GM12878 (cell line): Measurements from ENCODE around the gene LSAMP. TPM values are rescaled to one million over a fixed set of nuclear protein-coding genes. Genes with fewer than 3 reads are reported as not detected.

Experiments
- ATAC-seq: fragments of 200-7000 bp; cut with Tn5 transposase; 3 replicates; pipeline ENCODE4 v1.9.1; 2020; ENCODE audit warnings: mild to moderate bottlenecking, moderate library complexity
- BruUV-seq: library from RNA; stranded (reverse); fragments of 400-500 nt; replicated peaks from 2 replicates; lab custom pipeline; 2021; lab: Mats Ljungman, UMichigan
- CTCF ChIA-PET: fragments of 300-600 bp; sonication (Branson Sonifier 250); formaldehyde crosslinking; extraction: SDS; loops from one replicate; lab custom pipeline; 2021; ENCODE audit warnings: inconsistent platforms; lab: Yijun Ruan, JAX
- POLR2A ChIA-PET: fragments of 350-600 bp; formaldehyde crosslinking; extraction: SDS; loops from one replicate; lab custom pipeline; 2021; ENCODE audit warnings: inconsistent platforms; lab: Charles Lee
- RAD21 ChIA-PET: fragments of 300-600 bp; sonication (Branson Sonifier 250); formaldehyde crosslinking; loops from one replicate; lab custom pipeline; 2023; ENCODE audit warnings: antibody characterized with exemption; ENCODE audit not compliant: unreplicated experiment; lab: Charles Lee
- SMC1A ChIA-PET: fragments of 300-600 bp; sonication (Branson Sonifier 250); formaldehyde crosslinking; loops from one replicate; lab custom pipeline; 2023; ENCODE audit not compliant: unreplicated experiment, uncharacterized antibody; lab: Charles Lee
- DNase-seq: peaks from one replicate; pipeline ENCODE4 v3.0.0-alpha.2; 2011; ENCODE audit warnings: low read depth, low spot score
- FAIRE-seq: peaks from 3 replicates; lab custom pipeline; 2011; peaks lifted over from hg19 to GRCh38; lab: Jason Lieb, UNC
- H2AFZ ChIP-seq: 2 replicates; pipeline ENCODE4 v1.6.0; 2011; ENCODE audit warnings: low read depth, low read length, control low read depth; ENCODE audit not compliant: control insufficient read depth
- H3K27ac ChIP-seq: 2 replicates; pipeline ENCODE4 v1.5.1; 2011; ENCODE audit warnings: control low read depth; ENCODE audit not compliant: control insufficient read depth, insufficient read depth
- H3K27me3 ChIP-seq, 2 experiments: replicated peaks in 1 of 2; 2 replicates each; pipeline versions ENCODE4 v1.6.0 to v1.6.1; 2011; ENCODE audit warnings: low read length in 1 of 2; ENCODE audit not compliant: control insufficient read depth in 2 of 2, insufficient read depth in 2 of 2
- H3K36me3 ChIP-seq, 2 experiments: 2 replicates each; pipeline ENCODE4 v1.5.1; 2011; ENCODE audit warnings: low read length in 1 of 2; ENCODE audit not compliant: control insufficient read depth in 2 of 2, insufficient read depth in 2 of 2
- H3K4me1 ChIP-seq: 2 replicates; pipeline ENCODE4 v1.6.1; 2011; ENCODE audit warnings: mild to moderate bottlenecking, low read length, moderate library complexity, mixed read lengths; ENCODE audit not compliant: control insufficient read depth, insufficient read depth
- H3K4me2 ChIP-seq: 2 replicates; pipeline ENCODE4 v1.6.0; 2011; ENCODE audit warnings: control low read depth; ENCODE audit not compliant: control insufficient read depth, insufficient read depth
- H3K4me3 ChIP-seq: fragments of 200-600 bp; sonication (generic); 2 replicates; pipeline ENCODE4 v1.5.1; 2016
- H3K79me2 ChIP-seq: 2 replicates; pipeline ENCODE4 v1.6.0; 2011; ENCODE audit warnings: low read length; ENCODE audit not compliant: control insufficient read depth, insufficient read depth
- H3K9ac ChIP-seq: 2 replicates; pipeline ENCODE4 v1.8.0; 2011; ENCODE audit warnings: low read length, control low read depth, mixed read lengths; ENCODE audit not compliant: control insufficient read depth, insufficient read depth
- H3K9me3 ChIP-seq: replicated peaks from 3 replicates; pipeline ENCODE4 v1.5.1; 2011; ENCODE audit warnings: mild to moderate bottlenecking, low read length; ENCODE audit not compliant: control insufficient read depth, insufficient read depth
- H4K20me1 ChIP-seq: 2 replicates; pipeline ENCODE4 v1.6.0; 2011; ENCODE audit not compliant: control insufficient read depth, insufficient read depth
- DPF2 ChIP-seq: fragments of 450-650 bp; IDR thresholded peaks from 2 replicates; pipeline ENCODE4 v1.6.1; 2017; ENCODE audit warnings: mild to moderate bottlenecking
- KAT2A ChIP-seq: conservative IDR thresholded peaks from 2 replicates; pipeline ENCODE4 v1.6.1; 2011; ENCODE audit warnings: low read depth, low read length; ENCODE audit not compliant: control insufficient read depth
- MEF2B ChIP-seq: fragments of 450-650 bp; IDR thresholded peaks from 2 replicates; pipeline ENCODE4 v1.6.1; 2018; ENCODE audit warnings: mild to moderate bottlenecking, moderate library complexity; ENCODE audit not compliant: partially characterized antibody, poor library complexity, severe bottlenecking
- MTA2 ChIP-seq: fragments of 450-650 bp; IDR thresholded peaks from 2 replicates; pipeline ENCODE4 v1.6.1; 2016; ENCODE audit warnings: low read depth, mild to moderate bottlenecking, moderate library complexity
- STAT3 ChIP-seq: IDR thresholded peaks from 2 replicates; pipeline ENCODE4 v1.6.1; 2011; ENCODE audit warnings: low read depth, low read length, improper control_type of control experiment
- ZNF592 ChIP-seq: fragments of 450-650 bp; IDR thresholded peaks from 2 replicates; pipeline ENCODE4 v1.6.1; 2017; ENCODE audit warnings: mild to moderate bottlenecking, moderate library complexity
- WGBS: methylation state at CpG from one replicate; pipeline ENCODE4 v1.1.6; 2016; ENCODE audit warnings: low lambda C conversion rate; ENCODE audit not compliant: insufficient replicate concordance, insufficient coverage; ENCODE audit errors: missing lambda C conversion rate; 5-methylcytosine and 5-hydroxymethylcytosine counted together
- in situ Hi-C: fragments of 300-500 bp; cut with MboI; formaldehyde crosslinking; loops from 9 replicates; pipeline ENCODE4 v1.14.3; 2018; ENCODE audit warnings: mixed read lengths
- intact Hi-C: fragments of 100-400 bp; cut with micrococcal nuclease; formaldehyde crosslinking; loops from one replicate; pipeline ENCODE4 v1.14.2; 2022; ENCODE audit not compliant: unreplicated experiment
- polyA plus RNA-seq, 11 experiments: library from polyadenylated mRNA; depleted of rRNA in 4 of 11; unstranded in 6 of 11; stranded (reverse) in 5 of 11; fragments of >200 nt; fragmentation: Nextera tagmentation in 4 of 11; fragmentation: Illumina TruSeq in 1 of 11; extraction: Ambion mirVana in 4 of 11; extraction: Trizol in 1 of 11; gene quantifications; 1 replicate in 1 of 11; 2 replicates in 10 of 11; pipeline versions ENCODE4 v1.2.1 to v1.2.3, GENCODE V29; 2011 to 2016; ENCODE audit warnings: inconsistent platforms in 2 of 11, missing spikeins in 2 of 11, low read depth in 1 of 11
- total RNA-seq, 4 experiments: library from RNA; depleted of rRNA in 3 of 4; stranded (reverse); fragments of >200 nt in 3 of 4; fragmentation: Illumina TruSeq in 1 of 4; extraction: Trizol in 1 of 4; gene quantifications; 2 replicates each; pipeline versions ENCODE4 v1.2.1 to v1.2.3, GENCODE V29; 2013 to 2021

Gene LSAMP
- total and polyA plus RNA-seq, 10 of the 15 experiments (the other 5 are each of a cell fraction or from before 2014, with no cell fraction given): 2.0 to 12.7 (median 6.5) TPM

GRCh38 chr3:116399701-116400226 lies 45.5 kb downstream of the LSAMP start (continued):
- TF ChIP-seq ZNF592 (no peak), MEF2B (no peak), STAT3 (no peak)

- no peak for DNase-seq
- Histone ChIP-seq H4K20me1 (no peaks in the 10 kb centered on the region), H3K4me2 (no peak overlapping the region), H3K4me3 (no peak overlapping the region), H3K36me3 (no peaks in the 10 kb centered on the region), H3K9me3 (no peaks in the 10 kb centered on the region; the same call in 2 of the 3 replicates), H2AFZ (no peak overlapping the region), H3K4me1 (no peaks in the 10 kb centered on the region), H3K27me3 (no peaks in the 10 kb centered on the region)
- no peak for ATAC-seq
- ChIA-PET POLR2A (no interaction called here), RAD21 (no interaction called here)
- BruUV-seq: no TSS peak
- intact Hi-C loops: no loop called here
- 14% methylated on average over 4 of the region's 4 CpGs for WGBS
- TF ChIP-seq KAT2A: no peak
- TF ChIP-seq DPF2: 0 out of 2 replicates have a peak, but pooled peaks have one; percentile 44
- 0 out of 2 replicates have a peak, but pooled peaks have one; percentile 24 for TF ChIP-seq MTA2
- TF ChIP-seq, all 136 proteins: peak for 2
- no peak for FAIRE-seq
- Histone ChIP-seq H3K9ac (no peak overlapping the region), H3K79me2 (no peaks in the 10 kb centered on the region), H3K27ac (no peak overlapping the region)
- ChIA-PET CTCF (interaction anchor here (1.2 kb wide), 1 partner anchor 16 kb away, joined by 3 read pairs; no protein-coding TSS in a partner anchor), SMC1A (interaction anchor here (1.0 to 3.4 kb wide), 5 partner anchors 11 to 46 kb away, joined by 3 to 22 read pairs (median 4); no protein-coding TSS in a partner anchor)
- in situ Hi-C loops: no loop called here
Observed at GRCh38 chr3:116394365-116394764, 50.9 kb downstream of the LSAMP start.
